SK-N-SH treated with all-trans-retinoic acid at 6 μM for 48 hours (cell line): Measurements from ENCODE around the gene RFPL2.
"Not testable (repeated sequence)": the region's sequence is repeated elsewhere in the genome, so short reads cannot be mapped to it uniquely, and the experiment has no call there.

Experiments
- CSDC2 ChIP-seq: fragments of 250-450 bp; sonication (Bioruptor Pico); IDR thresholded peaks from 2 replicates; pipeline ENCODE4 v1.5.0; 2020; ENCODE audit warnings: mild to moderate bottlenecking, moderate library complexity
- ESRRG ChIP-seq: fragments of 250-450 bp; sonication (Bioruptor Pico); IDR thresholded peaks from 2 replicates; pipeline ENCODE4 v1.6.1; 2021; ENCODE audit warnings: mild to moderate bottlenecking
- ISL1 ChIP-seq: fragments of 250-450 bp; sonication (Bioruptor Pico); IDR thresholded peaks from 2 replicates; pipeline ENCODE4 v2.1.2; 2022; ENCODE audit warnings: mild to moderate bottlenecking, moderate library complexity
- RARB ChIP-seq: fragments of 250-450 bp; sonication (Bioruptor Pico); IDR thresholded peaks from 2 replicates; pipeline ENCODE4 v1.8.0; 2021; ENCODE audit warnings: mild to moderate bottlenecking, moderate library complexity
- TSHZ2 ChIP-seq: fragments of 250-450 bp; sonication (Bioruptor Pico); IDR thresholded peaks from 2 replicates; pipeline ENCODE4 v1.5.0; 2020; ENCODE audit warnings: mild to moderate bottlenecking, moderate library complexity
- ZNF565 ChIP-seq: fragments of 450-650 bp; formaldehyde crosslinking; conservative IDR thresholded peaks from 2 replicates; pipeline ENCODE4 v1.5.0; 2020; ENCODE audit warnings: low read depth, mild to moderate bottlenecking, moderate library complexity
- ZNF8 ChIP-seq: fragments of 450-650 bp; formaldehyde crosslinking; IDR thresholded peaks from 2 replicates; pipeline ENCODE4 v1.5.0; 2020; ENCODE audit warnings: mild to moderate bottlenecking, moderate library complexity

- TF ChIP-seq TSHZ2 (CRISPR knock-in tag); ISL1 (CRISPR knock-in tag); ZNF565; ESRRG (CRISPR knock-in tag); RARB; CSDC2; ZNF8 (CRISPR knock-in tag): not testable (repeated sequence)
Observed at GRCh38 chr22:32147128-32147527, 57.7 kb downstream of the RFPL2 start.
